NT2/D1 (cell line): ENCODE data around the gene FBXW7.

ENCODE experiments used
- YY1 ChIP-seq: IDR thresholded peaks from 2 replicates; pipeline ENCODE4 v1.6.1; 2011; ENCODE audit not compliant: insufficient read length, insufficient read depth
- ZNF274 ChIP-seq: IDR thresholded peaks from 2 replicates; pipeline ENCODE4 v1.6.1; 2011; ENCODE audit warnings: mild to moderate bottlenecking, low read depth, low read length

DNA sequence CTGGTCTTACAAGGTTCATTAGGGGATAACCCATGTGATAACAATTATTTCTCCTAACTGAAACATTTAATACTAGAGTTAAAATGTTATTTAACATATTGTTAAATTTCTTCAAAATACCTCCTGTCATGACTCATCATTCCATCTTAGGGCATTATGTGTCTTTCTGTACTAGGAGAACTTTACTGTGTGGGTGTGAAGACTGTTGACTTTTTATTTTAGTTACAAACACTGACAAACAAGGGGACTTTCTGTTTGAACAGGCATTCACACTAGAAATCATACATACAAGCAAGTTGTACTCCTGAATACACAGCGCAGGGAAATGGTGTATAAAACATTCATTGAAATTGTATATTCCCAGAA is 175.9 kb downstream of the FBXW7 start:
- TF ChIP-seq ZNF274 (no peak), YY1 (no peak)
